H1 (cell line): ENCODE measurements around the gene RSF1. TPM values are rescaled to one million over a fixed set of nuclear protein-coding genes. Genes with fewer than 3 reads are reported as not detected.

Experiments
- TCF12 ChIP-seq: IDR thresholded peaks from 2 replicates; pipeline ENCODE4 v1.6.1; 2011; ENCODE audit warnings: low read depth, mild to moderate bottlenecking, low read length
- polyA plus RNA-seq, 7 experiments: library from polyadenylated mRNA; depleted of rRNA in 3 of 7; stranded (reverse) in 5 of 7; unstranded in 2 of 7; fragments of >200 nt in 5 of 7; fragments of 200-250 nt in 2 of 7; gene quantifications; 1 replicate in 5 of 7; 2 replicates in 1 of 7; 4 replicates in 1 of 7; pipeline versions ENCODE4 v1.2.1 to v1.2.3, GENCODE V29; 2011 to 2013; ENCODE audit warnings: missing spikeins in 2 of 7, mixed read lengths in 2 of 7
- total RNA-seq: library from RNA; stranded (reverse); fragmentation: NEBNext Ultra II Directional; extraction: Animal tissue kit (Norgen Biotek cat#: 25700); gene quantifications from 2 replicates; pipeline ENCODE4 v1.2.1, GENCODE V29; 2021

The RSF1 gene
- total and polyA plus RNA-seq, 2 of the 8 experiments (the other 6 are each of a cell fraction or from before 2014, with no cell fraction given) = 17.8 to 87.9 TPM

DNA sequence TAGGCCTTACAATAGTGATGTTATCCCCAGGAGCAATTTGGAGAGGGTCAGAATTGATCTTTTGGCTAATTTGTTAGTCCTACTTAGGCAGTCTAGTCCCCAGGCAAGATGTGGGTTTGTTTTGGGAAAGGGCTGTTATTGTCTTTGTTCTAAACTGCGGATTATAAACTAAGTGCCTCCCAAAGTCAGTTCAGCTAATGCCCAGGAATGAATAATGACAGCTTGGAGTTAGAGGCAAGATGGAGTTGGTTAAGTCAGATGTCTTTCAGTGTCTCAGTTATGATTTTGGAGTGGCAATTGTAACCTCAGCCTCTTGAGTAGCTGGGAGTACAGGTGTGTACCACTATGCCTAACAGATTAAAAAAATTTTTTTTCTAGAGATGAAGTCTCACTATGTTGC is 175.6 kb downstream of the RSF1 start (continued):
- TF ChIP-seq TCF12 = no peak
